Suprapubic skin (tissue), 3 donors: ENCODE results near the gene LRRTM4.

Experiments
- CTCF ChIP-seq, 2 donors: fragments of 200-600 bp in 1 of 2; fragments of 450-650 bp in 1 of 2; sonication (generic) in 1 of 2; IDR thresholded peaks; one replicate each; pipeline ENCODE4 v1.5.1; 2016 to 2019; ENCODE audit warnings: antibody characterized with exemption in 2 of 2, mild to moderate bottlenecking in 1 of 2, moderate library complexity in 1 of 2
- POLR2A ChIP-seq, 2 donors: fragments of 450-650 bp; IDR thresholded peaks; one replicate each; pipeline ENCODE4 v1.6.1; 2017; ENCODE audit warnings: antibody characterized with exemption in 2 of 2, mild to moderate bottlenecking in 2 of 2, moderate library complexity in 2 of 2

- TF ChIP-seq CTCF (IDR thresholded peaks at IDR 0.05) (no peak), POLR2A (IDR thresholded peaks at IDR 0.05) (no peak)
These were observed 810.7 kb downstream of the LRRTM4 start for GRCh38 chr2:76711490-76711889.
